ENCODE measurements around the gene GRB7.
A peak's percentile ranks its signal among the peaks of the same experiment; 100 is the strongest.
"Not testable (repeated sequence)": the region's sequence is repeated elsewhere in the genome, so short reads cannot be mapped to it uniquely, and the experiment has no call there.

The GRB7 gene

DNA sequence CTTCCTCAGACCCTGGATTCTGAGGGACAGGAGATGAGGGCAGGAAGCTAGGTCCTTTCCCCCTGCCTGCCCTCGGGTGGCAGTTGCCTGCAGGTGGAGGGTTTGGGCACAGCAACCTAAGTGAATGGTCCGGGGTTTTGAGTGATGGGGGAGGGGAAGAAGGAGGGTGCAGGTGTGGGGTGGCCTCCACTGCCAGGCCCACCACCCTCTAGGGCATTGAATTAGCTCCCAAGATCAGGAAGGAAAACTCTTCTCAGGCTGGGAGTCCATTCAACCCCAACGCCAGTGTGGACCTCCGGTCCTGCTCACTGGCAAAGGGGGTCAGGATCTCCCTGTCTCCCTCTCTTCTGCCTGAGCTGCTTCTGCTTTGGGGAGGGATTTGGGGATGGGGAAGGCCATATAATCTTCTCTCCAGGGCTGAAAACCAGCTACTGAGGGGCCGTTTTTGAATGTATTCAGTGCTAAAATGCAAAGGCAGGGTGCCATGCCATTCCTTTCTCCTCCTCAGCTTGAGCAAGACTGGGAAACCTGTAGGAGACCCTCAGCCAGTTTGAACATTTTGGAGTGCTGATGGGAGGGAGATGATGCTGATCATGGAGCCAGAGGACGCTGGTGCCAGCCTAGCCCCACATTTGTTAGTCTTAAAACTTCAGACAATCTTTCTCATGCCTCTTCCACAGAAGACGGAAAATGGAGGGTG, 18.8 kb downstream of the GRB7 start:
- peak overlapping the region; percentile 98 for H3K27ac Mint-ChIP-seq
- no peaks in the 10 kb centered on the region for H3K27me3 Mint-ChIP-seq
- H3K4me3 Mint-ChIP-seq = peak overlapping the region; percentile 79
- no peaks in the 10 kb centered on the region for H3K9me3 Mint-ChIP-seq
- H3K4me1 Mint-ChIP-seq = peaks cover 51% of the 10 kb centered on the region
- ATAC-seq (ENCODE audit: low read depth) (no peak), DNase-seq (ENCODE audit: low spot score in 2 of 2) (peak in 1 of 2 donors; percentile 69)
- peaks cover 2% of the 10 kb centered on the region for H3K36me3 Mint-ChIP-seq

DNA sequence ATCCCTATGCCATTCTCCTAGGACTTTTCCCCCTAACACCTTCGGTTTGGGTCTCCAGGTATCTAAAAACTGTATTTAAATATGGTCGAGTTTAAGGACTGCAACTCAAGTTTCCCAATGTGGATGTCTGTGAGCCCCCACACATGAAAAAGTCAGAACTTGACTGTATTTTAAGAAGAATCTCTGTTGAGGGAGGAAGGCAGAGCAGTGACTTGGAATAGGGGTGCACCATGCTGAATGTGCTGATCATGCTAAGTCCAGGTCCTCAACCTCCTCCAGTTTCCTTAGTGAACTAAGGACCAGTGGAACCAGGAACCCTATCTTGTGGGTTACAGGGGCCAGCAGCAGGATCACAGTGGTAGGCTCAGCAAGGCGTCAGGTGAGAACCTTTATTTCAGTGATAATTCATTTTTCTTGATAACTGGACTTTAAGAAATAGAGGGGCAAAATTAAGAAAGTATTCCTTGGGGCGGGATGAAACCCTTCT, 19.5 kb downstream of the GRB7 start:
- H3K36me3 Mint-ChIP-seq = peaks cover 2% of the 10 kb centered on the region
- DNase-seq (ENCODE audit: low spot score in 2 of 2) (no peak), ATAC-seq (ENCODE audit: low read depth) (no peak)
- peaks cover 50% of the 10 kb centered on the region for H3K4me1 Mint-ChIP-seq
- no peaks in the 10 kb centered on the region for H3K27me3 Mint-ChIP-seq
- no peaks in the 10 kb centered on the region for H3K9me3 Mint-ChIP-seq
- peak overlapping the region; percentile 98 for H3K27ac Mint-ChIP-seq
- H3K4me3 Mint-ChIP-seq = peak overlapping the region; percentile 66

DNA sequence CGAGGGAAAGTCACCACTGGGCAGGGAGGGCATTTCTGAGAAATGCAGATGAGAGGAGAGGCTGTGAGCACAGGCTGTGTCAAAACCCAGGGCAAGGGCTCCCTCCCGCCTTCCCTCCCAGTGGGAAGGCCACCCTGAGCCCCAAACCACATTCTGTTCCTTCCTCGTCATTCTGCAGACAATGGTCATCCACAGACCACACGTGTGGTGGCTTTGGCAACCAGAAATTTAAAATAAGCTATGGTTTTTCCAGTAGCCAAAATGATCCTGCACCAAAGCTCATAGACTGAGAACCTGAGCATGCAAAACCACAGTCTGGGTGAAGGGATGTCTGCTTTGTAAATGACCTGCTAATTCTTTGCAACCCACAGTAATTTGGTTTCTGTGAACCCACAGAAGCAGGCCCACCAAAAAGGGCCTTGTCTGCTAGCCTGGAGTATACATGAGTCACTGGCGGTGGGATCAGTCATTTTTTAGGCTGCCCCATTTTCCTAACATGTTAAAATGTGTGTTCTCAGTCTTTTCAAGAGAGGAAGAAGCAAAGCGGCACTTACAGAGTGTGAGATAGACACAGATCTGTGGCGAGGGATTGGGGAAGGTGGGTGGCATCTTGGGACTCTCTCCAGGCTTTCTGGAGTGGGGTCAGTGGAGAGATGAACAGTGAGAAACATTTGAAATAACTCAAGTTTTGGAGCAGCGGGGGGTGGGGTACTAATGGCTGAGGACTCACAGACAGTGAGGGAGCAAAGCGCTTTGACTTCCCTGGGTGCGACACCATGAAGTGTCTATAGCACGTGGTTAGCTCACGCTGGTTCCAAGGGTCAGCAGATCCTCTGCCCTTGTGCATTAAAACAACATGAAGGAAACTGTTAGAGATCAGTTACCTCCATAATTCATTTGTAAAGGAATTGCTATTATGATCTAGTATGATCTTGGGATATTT, 20.5 kb downstream of the GRB7 start:
- Mint-ChIP-seq H3K27me3 (no peaks in the 10 kb centered on the region), H3K36me3 (peaks cover 6% of the 10 kb centered on the region), H3K27ac (peak overlapping the region; percentile 98), H3K4me3 (peak overlapping the region; percentile 60), H3K9me3 (no peaks in the 10 kb centered on the region), H3K4me1 (peaks cover 52% of the 10 kb centered on the region)
- ATAC-seq (ENCODE audit: low read depth) = no peak
- no peak for DNase-seq (ENCODE audit: low spot score in 2 of 2)

DNA sequence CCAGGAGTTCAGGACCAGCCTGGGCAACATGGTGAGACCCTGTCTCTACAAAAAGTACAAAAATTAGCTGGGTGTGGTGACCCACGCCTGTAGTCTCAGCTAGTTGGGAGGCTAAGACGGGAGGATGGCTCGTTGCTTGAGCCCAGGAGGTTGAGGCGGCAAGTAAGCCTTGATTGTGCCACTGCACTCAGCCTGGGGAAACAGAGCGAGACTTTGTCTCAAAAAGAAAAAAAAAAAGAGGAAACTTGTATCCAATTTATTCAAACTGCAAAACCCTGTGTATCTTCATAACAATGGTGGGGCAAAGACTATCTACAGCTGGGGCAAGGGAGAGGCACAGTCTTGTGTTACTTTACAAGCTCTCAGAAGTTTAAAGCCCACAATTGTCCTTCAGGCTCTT, 21.5 kb downstream of the GRB7 start:
- DNase-seq (ENCODE audit: low spot score in 2 of 2) (no peak), ATAC-seq (ENCODE audit: low read depth) (no peak)
- Mint-ChIP-seq H3K9me3 (no peaks in the 10 kb centered on the region), H3K27ac (peak overlapping the region; percentile 98), H3K4me1 (peaks cover 47% of the 10 kb centered on the region), H3K27me3 (no peaks in the 10 kb centered on the region), H3K36me3 (peaks cover 6% of the 10 kb centered on the region), H3K4me3 (peak overlapping the region; percentile 58)

DNA sequence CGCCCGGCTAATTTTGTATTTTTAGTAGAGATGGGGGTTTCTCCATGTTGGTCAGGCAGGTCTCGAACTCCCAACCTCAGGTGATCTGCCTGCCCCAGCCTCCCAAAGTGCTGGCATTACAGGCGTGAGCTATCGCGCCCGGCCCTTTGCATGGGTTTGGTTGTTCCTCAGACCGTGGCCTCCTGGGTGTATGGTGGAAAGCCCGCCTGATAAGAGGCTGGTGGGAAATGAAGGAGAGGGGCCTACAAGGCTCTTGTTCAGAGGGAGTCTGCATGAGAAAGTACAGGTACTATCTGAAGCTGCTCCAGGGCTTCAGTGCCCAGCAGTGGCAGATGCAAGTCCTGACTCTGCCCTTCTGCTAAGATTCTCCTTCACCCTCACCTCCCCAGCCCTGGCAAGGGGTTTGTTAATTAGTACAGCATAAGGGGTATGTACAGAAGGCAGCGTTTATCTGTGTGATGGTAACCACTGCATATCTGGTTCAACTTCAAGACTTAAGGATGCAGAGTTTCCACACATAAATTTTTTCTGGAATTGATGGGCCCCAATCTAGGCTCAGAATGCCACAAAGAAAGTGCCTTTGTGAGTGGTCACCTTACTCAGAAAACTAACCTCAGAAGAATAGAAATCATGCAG, 24.2 kb downstream of the GRB7 start:
- Mint-ChIP-seq H3K9me3 (no peaks in the 10 kb centered on the region), H3K27ac (no peak overlapping the region), H3K4me1 (peaks cover 52% of the 10 kb centered on the region), H3K36me3 (peaks cover 26% of the 10 kb centered on the region), H3K4me3 (no peak overlapping the region), H3K27me3 (no peaks in the 10 kb centered on the region)
- DNase-seq (ENCODE audit: low spot score in 2 of 2) (no peak), ATAC-seq (ENCODE audit: low read depth) (no peak)

DNA sequence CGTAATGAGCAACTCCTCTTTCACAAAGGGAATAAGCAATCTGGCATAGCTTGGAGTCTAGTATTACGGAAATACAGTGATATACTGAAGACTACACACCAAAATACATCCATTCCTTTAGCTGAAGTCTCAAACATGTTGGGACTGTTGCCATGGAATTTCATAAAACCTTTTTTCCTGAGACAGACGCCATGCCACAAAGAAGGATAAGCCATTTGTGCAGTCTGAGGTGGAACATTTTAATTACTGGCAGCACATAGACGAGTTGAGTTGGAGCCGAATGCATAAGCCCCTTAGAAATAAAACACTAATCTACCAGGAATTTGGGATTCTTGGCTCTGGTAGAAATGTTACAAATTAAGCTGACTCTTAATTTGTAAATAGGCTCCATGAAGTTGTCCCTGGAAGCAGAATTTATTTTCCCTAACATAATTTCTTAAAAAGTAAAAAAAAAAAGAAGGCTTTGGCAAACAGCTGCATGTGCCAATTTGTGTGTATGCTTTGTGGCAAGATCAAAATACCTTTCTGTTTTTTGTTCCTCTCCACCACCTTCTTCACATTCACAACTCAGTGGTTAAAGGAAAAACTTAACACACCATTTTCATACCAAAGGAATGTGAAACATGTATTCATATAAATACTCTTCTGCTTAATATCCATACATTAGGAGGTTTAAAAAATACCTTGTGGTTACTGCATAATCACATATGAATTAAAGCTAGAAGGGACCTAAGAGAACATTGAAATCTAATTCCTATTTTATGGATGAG, 25.5 kb downstream of the GRB7 start:
- no peak overlapping the region for H3K4me3 Mint-ChIP-seq

DNA sequence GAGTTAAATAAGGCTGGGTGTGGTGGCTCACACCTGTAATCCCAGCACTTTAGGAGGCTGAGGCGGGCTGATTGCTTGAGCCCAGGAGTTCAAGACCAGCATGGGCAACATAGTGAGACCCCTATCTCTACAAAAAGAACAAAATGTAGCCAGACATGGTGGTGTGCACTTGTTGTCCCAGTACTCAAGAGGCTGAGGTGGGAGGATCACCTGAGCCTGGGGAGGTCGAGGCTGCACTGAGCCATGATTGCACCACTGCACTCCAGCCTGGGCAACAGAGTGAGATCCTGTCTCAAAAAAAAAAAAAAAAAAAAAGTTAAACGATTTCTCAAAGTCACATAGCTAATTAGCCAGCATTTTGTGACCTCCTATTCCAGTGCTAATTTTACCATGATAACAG, 26.4 kb downstream of the GRB7 start:
- Mint-ChIP-seq H3K4me1 (peaks cover 47% of the 10 kb centered on the region), H3K36me3 (peaks cover 41% of the 10 kb centered on the region)
- ATAC-seq (ENCODE audit: low read depth); H3K4me3 Mint-ChIP-seq; H3K9me3 Mint-ChIP-seq; DNase-seq (ENCODE audit: low spot score in 2 of 2); H3K27me3 Mint-ChIP-seq; H3K27ac Mint-ChIP-seq: not testable (repeated sequence)

More for the DNA sequence above, 25.5 kb downstream of the GRB7 start:
- Mint-ChIP-seq H3K9me3 (no peaks in the 10 kb centered on the region), H3K27ac (peak overlapping the region; percentile 60), H3K27me3 (no peaks in the 10 kb centered on the region), H3K4me1 (peaks cover 49% of the 10 kb centered on the region), H3K36me3 (peaks cover 35% of the 10 kb centered on the region)
- ATAC-seq (ENCODE audit: low read depth) = no peak
- no peak for DNase-seq (ENCODE audit: low spot score in 2 of 2)

DNA sequence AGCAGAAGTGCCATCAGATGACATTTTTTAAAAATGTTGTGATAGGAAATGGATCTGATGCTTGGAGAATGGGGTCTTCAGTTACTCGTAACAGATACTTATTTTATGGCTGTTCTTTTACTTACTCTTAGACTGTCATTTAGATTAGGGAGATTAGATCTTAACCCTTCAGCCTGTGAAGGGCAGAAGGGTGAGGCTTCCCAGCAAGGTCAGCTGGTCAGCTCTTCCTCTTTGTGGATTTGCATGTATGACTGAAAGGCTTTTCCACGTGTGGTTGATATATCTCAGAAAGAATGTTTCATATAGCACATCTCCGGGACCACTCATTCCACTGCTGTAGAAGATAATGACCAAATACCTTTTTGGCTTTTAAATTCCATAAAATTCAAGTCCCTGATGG, 27.4 kb downstream of the GRB7 start:
- H3K4me3 Mint-ChIP-seq = no peak overlapping the region
- ATAC-seq (ENCODE audit: low read depth) (no peak), DNase-seq (ENCODE audit: low spot score in 2 of 2) (no peak)
- no peaks in the 10 kb centered on the region for H3K27me3 Mint-ChIP-seq
- no peaks in the 10 kb centered on the region for H3K9me3 Mint-ChIP-seq
- peaks cover 48% of the 10 kb centered on the region for H3K36me3 Mint-ChIP-seq
- H3K27ac Mint-ChIP-seq = peak overlapping the region; percentile 95
- peaks cover 49% of the 10 kb centered on the region for H3K4me1 Mint-ChIP-seq

DNA sequence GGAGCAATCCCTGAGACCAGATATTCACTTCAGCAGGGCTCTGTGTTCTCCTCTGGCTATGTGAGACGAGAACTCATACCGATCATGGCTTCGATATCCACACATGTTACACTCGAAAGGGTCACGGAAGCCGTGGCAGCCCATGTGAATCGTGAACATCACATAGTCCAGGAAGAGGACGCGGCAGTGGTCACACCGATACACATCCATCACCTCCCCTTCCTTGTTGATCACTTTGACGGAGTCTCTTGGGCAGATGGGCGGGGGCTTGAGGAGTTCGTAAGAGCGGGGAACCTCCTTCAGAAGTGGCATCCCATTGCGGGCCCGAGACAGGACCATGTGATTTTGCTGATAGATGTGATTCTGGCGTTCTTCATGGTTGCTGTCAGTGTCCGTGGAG, 28.0 kb downstream of the GRB7 start:
- DNase-seq (ENCODE audit: low spot score in 2 of 2) (no peak), ATAC-seq (ENCODE audit: low read depth) (no peak)
- Mint-ChIP-seq H3K27ac (peak overlapping the region; percentile 95), H3K36me3 (peaks cover 49% of the 10 kb centered on the region), H3K4me1 (peaks cover 54% of the 10 kb centered on the region), H3K4me3 (no peak overlapping the region), H3K27me3 (no peaks in the 10 kb centered on the region), H3K9me3 (no peaks in the 10 kb centered on the region)

DNA sequence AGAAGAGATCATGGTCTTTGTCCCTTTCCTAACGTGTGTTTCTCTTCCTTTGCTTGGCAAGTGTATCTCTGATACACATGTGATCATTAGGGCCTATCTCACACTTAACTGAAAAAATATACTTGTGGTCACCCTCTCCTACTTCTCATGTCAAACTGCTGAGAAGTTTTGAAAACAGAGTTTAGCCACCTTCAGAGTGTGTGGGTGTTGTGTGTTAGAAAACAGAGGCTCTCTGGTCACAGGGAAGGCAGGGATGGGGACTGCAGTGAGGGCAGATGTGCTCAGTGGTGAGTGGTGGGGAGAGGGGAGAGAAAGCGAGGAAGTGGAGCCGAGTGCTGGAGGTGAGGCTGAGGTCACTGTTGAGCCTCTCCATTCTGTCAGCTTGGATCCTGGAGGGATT, 29.4 kb downstream of the GRB7 start:
- DNase-seq (ENCODE audit: low spot score in 2 of 2) = no peak
- no peaks in the 10 kb centered on the region for H3K27me3 Mint-ChIP-seq
- H3K36me3 Mint-ChIP-seq = peaks cover 59% of the 10 kb centered on the region
- peak overlapping the region; percentile 61 for H3K4me3 Mint-ChIP-seq
- no peak for ATAC-seq (ENCODE audit: low read depth)
- peaks cover 66% of the 10 kb centered on the region for H3K4me1 Mint-ChIP-seq
- H3K9me3 Mint-ChIP-seq = no peaks in the 10 kb centered on the region
- H3K27ac Mint-ChIP-seq = peak overlapping the region; percentile 95

DNA sequence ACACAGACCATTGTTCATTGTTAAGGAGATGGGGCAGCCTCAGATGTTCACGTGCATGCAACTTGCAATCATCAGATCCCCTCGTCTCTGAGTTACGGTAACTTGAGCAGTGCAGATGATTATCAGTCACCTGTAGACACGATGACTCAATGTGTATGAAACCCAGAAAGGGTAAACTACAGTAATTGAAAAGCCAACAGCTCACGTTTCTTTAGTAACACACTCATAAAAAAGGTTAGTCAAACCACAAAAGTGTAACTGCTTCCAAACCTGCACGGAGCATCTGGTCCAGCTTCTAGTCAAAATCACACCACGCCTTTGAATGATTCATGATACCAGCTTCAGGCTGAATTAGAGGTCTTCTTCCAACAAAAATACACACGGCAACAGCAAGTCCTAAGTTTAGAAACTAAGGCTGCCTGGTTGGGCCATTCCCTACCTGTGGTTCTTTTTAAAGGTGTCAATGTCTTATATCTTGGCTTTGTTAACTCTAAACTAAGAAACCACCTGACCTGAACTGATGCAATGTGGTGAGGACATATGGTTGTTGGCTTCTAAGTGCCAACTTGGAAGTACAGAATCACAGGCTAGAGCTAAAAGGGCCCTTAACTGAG, 32.3 kb downstream of the GRB7 start:
- peak overlapping the region; percentile 95 for H3K27ac Mint-ChIP-seq
- H3K9me3 Mint-ChIP-seq = no peaks in the 10 kb centered on the region
- peak overlapping the region; percentile 78 for H3K4me3 Mint-ChIP-seq
- peaks cover 65% of the 10 kb centered on the region for H3K36me3 Mint-ChIP-seq
- H3K27me3 Mint-ChIP-seq = no peaks in the 10 kb centered on the region
- H3K4me1 Mint-ChIP-seq = peaks cover 78% of the 10 kb centered on the region
- ATAC-seq (ENCODE audit: low read depth) (peak; percentile 25), DNase-seq (ENCODE audit: low spot score in 2 of 2) (no peak)

DNA sequence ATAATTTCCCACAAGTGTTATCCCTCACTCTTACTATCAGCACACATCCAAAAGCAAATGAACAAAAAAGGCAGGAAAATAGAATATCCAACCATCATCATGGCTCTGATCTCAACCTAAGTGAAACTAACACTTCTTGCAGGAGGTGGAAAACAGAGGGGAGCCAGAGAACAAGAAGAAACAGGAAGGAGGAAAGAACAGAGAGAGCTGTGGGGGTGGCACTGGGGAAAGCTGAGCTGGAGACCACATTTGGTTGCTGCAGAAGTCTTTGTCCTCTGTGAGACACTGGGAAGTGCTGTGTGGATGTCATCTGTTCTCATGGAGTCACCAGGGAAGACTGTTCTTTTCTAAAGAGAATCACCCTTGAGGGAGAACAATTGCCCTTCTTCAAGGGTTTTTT, 34.7 kb downstream of the GRB7 start:
- Mint-ChIP-seq H3K27ac (peak overlapping the region; percentile 95), H3K4me1 (peaks cover 57% of the 10 kb centered on the region), H3K27me3 (no peaks in the 10 kb centered on the region), H3K36me3 (peaks cover 56% of the 10 kb centered on the region), H3K9me3 (no peaks in the 10 kb centered on the region), H3K4me3 (peak overlapping the region; percentile 73)
- ATAC-seq (ENCODE audit: low read depth) (no peak), DNase-seq (ENCODE audit: low spot score in 2 of 2) (no peak)
